NCI-H2227 (cell line): ENCODE results near the gene MICU1.
"Not testable (repeated sequence)": the region's sequence is repeated elsewhere in the genome, so short reads cannot be mapped to it uniquely, and the experiment has no call there.

Experiments used
- DNase-seq: peaks from one replicate; lab custom pipeline; 2025; ENCODE audit not compliant: unreplicated experiment; lab: John Stamatoyannopoulos, UW

The MICU1 gene

GRCh38 chr10:72508033-72508432, 117.8 kb downstream of the MICU1 start:
- DNase-seq = no peak

- DNase-seq = no peak
Measured at GRCh38 chr10:72506474-72506873, 119.4 kb downstream of the MICU1 start.

- DNase-seq = no peak
Measured at GRCh38 chr10:72505435-72505834, 120.4 kb downstream of the MICU1 start.

GRCh38 chr10:72503694-72504438, 122.0 kb downstream of the MICU1 start:
- DNase-seq = no peak

- DNase-seq = no peak
Measured at GRCh38 chr10:72503241-72503640, 122.6 kb downstream of the MICU1 start.

GRCh38 chr10:72502581-72502980, 123.3 kb downstream of the MICU1 start:
- no peak for DNase-seq

- DNase-seq = no peak
Measured at GRCh38 chr10:72499701-72500100, 126.2 kb downstream of the MICU1 start.

- no peak for DNase-seq
Measured at GRCh38 chr10:72490951-72491350, 134.9 kb downstream of the MICU1 start.

- DNase-seq = no peak
Measured at GRCh38 chr10:72487521-72487920, 138.4 kb downstream of the MICU1 start.

GRCh38 chr10:72487116-72487515, 138.8 kb downstream of the MICU1 start:
- DNase-seq = no peak

GRCh38 chr10:72485701-72486100, 140.2 kb downstream of the MICU1 start:
- no peak for DNase-seq

GRCh38 chr10:72484521-72484920, 141.4 kb downstream of the MICU1 start:
- DNase-seq = no peak

- no peak for DNase-seq
Measured at GRCh38 chr10:72483471-72483870, 142.4 kb downstream of the MICU1 start.

GRCh38 chr10:72480861-72481260, 145.0 kb downstream of the MICU1 start:
- DNase-seq = no peak

- DNase-seq = no peak
Measured at GRCh38 chr10:72477463-72477862, 148.4 kb downstream of the MICU1 start.

- no peak for DNase-seq
Measured at GRCh38 chr10:72472306-72472705, 153.6 kb downstream of the MICU1 start.

GRCh38 chr10:72470666-72471065, 155.2 kb downstream of the MICU1 start:
- DNase-seq = no peak

GRCh38 chr10:72467064-72467463, 158.8 kb downstream of the MICU1 start:
- not testable (repeated sequence) for DNase-seq

- no peak for DNase-seq
Measured at GRCh38 chr10:72466018-72466417, 159.9 kb downstream of the MICU1 start.

- DNase-seq = no peak
Measured at GRCh38 chr10:72464438-72464837, 161.4 kb downstream of the MICU1 start.

GRCh38 chr10:72462261-72462660, 163.6 kb downstream of the MICU1 start:
- DNase-seq = no peak

- peak; percentile 13 for DNase-seq
Measured at GRCh38 chr10:72461085-72461484, 164.8 kb downstream of the MICU1 start.

GRCh38 chr10:72460284-72460876, 165.5 kb downstream of the MICU1 start:
- no peak for DNase-seq
